Epithelial cell of prostate (primary cell): ENCODE data around the gene RPL19.
"Not testable (repeated sequence)": the region's sequence is repeated elsewhere in the genome, so short reads cannot be mapped to it uniquely, and the experiment has no call there.

Experiments used
- DNase-seq: peaks from one replicate; pipeline ENCODE4 v3.0.0-alpha.2; 2011; ENCODE audit warnings: low read depth, low spot score
- H3K27ac ChIP-seq: fragments of 450-650 bp; 2 replicates; pipeline ENCODE4 v1.5.1; 2017; ENCODE audit warnings: mild to moderate bottlenecking

The RPL19 gene

GRCh38 chr17:39239640-39240314 is 39.7 kb downstream of the RPL19 start:
- no peak for DNase-seq
- no peak overlapping the region for H3K27ac ChIP-seq

GRCh38 chr17:39240631-39241030 is 40.5 kb downstream of the RPL19 start:
- no peak for DNase-seq
- no peak overlapping the region for H3K27ac ChIP-seq

GRCh38 chr17:39243155-39243554 is 43.1 kb downstream of the RPL19 start:
- no peak overlapping the region for H3K27ac ChIP-seq
- DNase-seq: no peak

GRCh38 chr17:39244016-39244599 is 44.0 kb downstream of the RPL19 start:
- no peak for DNase-seq
- H3K27ac ChIP-seq: no peak overlapping the region

- DNase-seq: peak; percentile 31
- peak overlapping the region; percentile 36 for H3K27ac ChIP-seq
These were observed 44.8 kb downstream of the RPL19 start for GRCh38 chr17:39244600-39245570.

- H3K27ac ChIP-seq: no peak overlapping the region
- DNase-seq: no peak
These were observed 46.2 kb downstream of the RPL19 start for GRCh38 chr17:39246274-39246673.

- DNase-seq: not testable (repeated sequence)
These were observed 50.0 kb downstream of the RPL19 start for GRCh38 chr17:39250076-39250475.

GRCh38 chr17:39251997-39252396 is 51.9 kb downstream of the RPL19 start:
- no peak overlapping the region for H3K27ac ChIP-seq
- DNase-seq: no peak

More at GRCh38 chr17:39250076-39250475, 50.0 kb downstream of the RPL19 start:
- H3K27ac ChIP-seq: not testable (repeated sequence)

- no peak overlapping the region for H3K27ac ChIP-seq
- no peak for DNase-seq
These were observed 52.8 kb downstream of the RPL19 start for GRCh38 chr17:39252788-39253460.
